ENCODE results near the gene NSG2.
"Not testable (repeated sequence)": the region's sequence is repeated elsewhere in the genome, so short reads cannot be mapped to it uniquely, and the experiment has no call there.

The NSG2 gene

GRCh38 chr5:174045470-174046025, at the start of gene NSG2:
Gene NSG2 (plus strand): TSS chr5:174045706. CDS start chr5:174046756, 1,050 bp downstream.
- no peak for FAIRE-seq

GRCh38 chr5:173997331-173997730, 48.2 kb upstream of the NSG2 start:
- no peak for FAIRE-seq

GRCh38 chr5:173998531-173998930, 47.0 kb upstream of the NSG2 start:
- FAIRE-seq = no peak

- no peak for FAIRE-seq
Observed at GRCh38 chr5:174000076-174000475, 45.4 kb upstream of the NSG2 start.

- FAIRE-seq = no peak
Observed at GRCh38 chr5:174003795-174004194, 41.7 kb upstream of the NSG2 start.

GRCh38 chr5:174008922-174009321, 36.6 kb upstream of the NSG2 start:
- no peak for FAIRE-seq

- FAIRE-seq = no peak
Observed at GRCh38 chr5:174010365-174010764, 35.1 kb upstream of the NSG2 start.

GRCh38 chr5:174011441-174011840, 34.1 kb upstream of the NSG2 start:
- no peak for FAIRE-seq

- not testable (repeated sequence) for FAIRE-seq
Observed at GRCh38 chr5:174020069-174020927, 25.2 kb upstream of the NSG2 start.

GRCh38 chr5:174020928-174021304, 24.6 kb upstream of the NSG2 start:
- FAIRE-seq = no peak

- FAIRE-seq = no peak
Observed at GRCh38 chr5:174022384-174023095, 23.0 kb upstream of the NSG2 start.

- no peak for FAIRE-seq
Observed at GRCh38 chr5:174030286-174030685, 15.2 kb upstream of the NSG2 start.

GRCh38 chr5:174044466-174045254, 846 bp upstream of the NSG2 start:
- no peak for FAIRE-seq

GRCh38 chr5:174046558-174046957, 1.1 kb downstream of the NSG2 start:
- FAIRE-seq = no peak

GRCh38 chr5:174047472-174048099, 2.1 kb downstream of the NSG2 start:
- no peak for FAIRE-seq

- FAIRE-seq = no peak
Observed at GRCh38 chr5:174052636-174053035, 7.1 kb downstream of the NSG2 start.

- FAIRE-seq = no peak
Observed at GRCh38 chr5:174053905-174054304, 8.4 kb downstream of the NSG2 start.

- FAIRE-seq = no peak
Observed at GRCh38 chr5:174056064-174056847, 10.8 kb downstream of the NSG2 start.

GRCh38 chr5:174057206-174057605, 11.7 kb downstream of the NSG2 start:
- FAIRE-seq = no peak

- no peak for FAIRE-seq
Observed at GRCh38 chr5:174058433-174059122, 13.1 kb downstream of the NSG2 start.

- no peak for FAIRE-seq
Observed at GRCh38 chr5:174059247-174059646, 13.7 kb downstream of the NSG2 start.

Data from islet of Langerhans (tissue), 1 donor.